ENCODE data around the gene GABRG3.

- TF ChIP-seq CTCF (IDR thresholded peaks at IDR 0.05; ENCODE audit: insufficient read depth, low read length, poor library complexity, severe bottlenecking), result no peak
- no peak for TF ChIP-seq EZH2phosphoT487 (conservative IDR thresholded peaks at IDR 0.05; ENCODE audit: low read length)
These were observed 430.5 kb downstream of the GABRG3 start for GRCh38 chr15:27401471-27401870.
